Embryonic facial prominence (tissue), 1 donor: ENCODE measurements around the gene ZFHX3.

Source experiments
- DNase-seq: peaks from one replicate; pipeline ENCODE4 v3.0.0-alpha.2; 2016; ENCODE audit errors: extremely low spot score

The ZFHX3 gene

GRCh38 chr16:73069581-73070262 is 21.8 kb upstream of the ZFHX3 start:
- DNase-seq: no peak

GRCh38 chr16:73068541-73069401 is 20.8 kb upstream of the ZFHX3 start:
- DNase-seq: no peak

- DNase-seq: no peak
Observed at GRCh38 chr16:73067671-73068540, 20.0 kb upstream of the ZFHX3 start.

GRCh38 chr16:73066927-73067670 is 19.2 kb upstream of the ZFHX3 start:
- DNase-seq: no peak

GRCh38 chr16:73066331-73066926 is 18.5 kb upstream of the ZFHX3 start:
- no peak for DNase-seq

GRCh38 chr16:73065632-73066330 is 17.9 kb upstream of the ZFHX3 start:
- no peak for DNase-seq

GRCh38 chr16:73064994-73065545 is 17.1 kb upstream of the ZFHX3 start:
- no peak for DNase-seq

GRCh38 chr16:73064212-73064993 is 16.5 kb upstream of the ZFHX3 start:
- DNase-seq: no peak

- no peak for DNase-seq
Observed at GRCh38 chr16:73063854-73064211, 15.9 kb upstream of the ZFHX3 start.

GRCh38 chr16:73062743-73063733 is 15.1 kb upstream of the ZFHX3 start:
- DNase-seq: no peak

GRCh38 chr16:73062001-73062616 is 14.2 kb upstream of the ZFHX3 start:
- DNase-seq: no peak

GRCh38 chr16:73060892-73061490 is 13.1 kb upstream of the ZFHX3 start:
- no peak for DNase-seq

GRCh38 chr16:73059779-73060615 is 12.1 kb upstream of the ZFHX3 start:
- no peak for DNase-seq

- no peak for DNase-seq
Observed at GRCh38 chr16:73058616-73059409, 10.9 kb upstream of the ZFHX3 start.

- no peak for DNase-seq
Observed at GRCh38 chr16:73058221-73058615, 10.3 kb upstream of the ZFHX3 start.
